Memory B cell (primary cell): ENCODE measurements around the gene CCR5AS.

Experiments used
- ATAC-seq: fragments of 150-1000 bp; cut with Tn5 transposase; 2 replicates; pipeline ENCODE4 v1.10.0; 2021; ENCODE audit warnings: low read depth, mild to moderate bottlenecking, moderate library complexity
- DNase-seq, 2 donors: peaks; one replicate each; pipeline ENCODE4 v3.0.0; 2022; ENCODE audit warnings: low spot score in 2 of 2
- H3K27ac Mint-ChIP-seq: one replicate; pipeline ENCODE4 v1.8.0; 2022; ENCODE audit warnings: mild to moderate bottlenecking, moderate library complexity, mixed read lengths
- H3K27me3 Mint-ChIP-seq: one replicate; pipeline ENCODE4 v1.8.0; 2022; ENCODE audit warnings: mixed read lengths
- H3K36me3 Mint-ChIP-seq: one replicate; pipeline ENCODE4 v1.8.0; 2022; ENCODE audit warnings: mild to moderate bottlenecking, mixed read lengths
- H3K4me1 Mint-ChIP-seq: one replicate; pipeline ENCODE4 v1.8.0; 2022; ENCODE audit warnings: mixed read lengths
- H3K4me3 Mint-ChIP-seq: one replicate; pipeline ENCODE4 v1.8.0; 2022; ENCODE audit warnings: mild to moderate bottlenecking, moderate library complexity, mixed read lengths
- H3K9me3 Mint-ChIP-seq: one replicate; pipeline ENCODE4 v1.8.0; 2022; ENCODE audit warnings: mixed read lengths

The CCR5AS gene

GRCh38 chr3:46371519-46372340 is 35.1 kb downstream of the CCR5AS start:
- no peak overlapping the region for H3K4me3 Mint-ChIP-seq
- H3K4me1 Mint-ChIP-seq, result peaks cover 20% of the 10 kb centered on the region
- no peak overlapping the region for H3K27ac Mint-ChIP-seq

GRCh38 chr3:46370839-46371518 is 35.9 kb downstream of the CCR5AS start, which contains the start of gene CCR5:
Gene CCR5 (plus strand): TSS chr3:46370946. CDS start chr3:46372903, 1,957 bp downstream.
- peak within 1 kb of the TSS; percentile 72 for H3K27ac Mint-ChIP-seq
- peak within 1 kb of the TSS; percentile 16 for H3K4me3 Mint-ChIP-seq
- H3K9me3 Mint-ChIP-seq, result no peaks in the 10 kb centered on the region
- DNase-seq, result no peak
- H3K4me1 Mint-ChIP-seq, result peaks cover 23% of the 10 kb centered on the region
- H3K27me3 Mint-ChIP-seq, result no peaks in the 10 kb centered on the region
- no peaks in the 10 kb centered on the region for H3K36me3 Mint-ChIP-seq
- ATAC-seq, result no peak

More at GRCh38 chr3:46371519-46372340, 35.1 kb downstream of the CCR5AS start:
- Mint-ChIP-seq H3K27me3 (no peaks in the 10 kb centered on the region), H3K36me3 (no peaks in the 10 kb centered on the region), H3K9me3 (no peaks in the 10 kb centered on the region)
- no peak for ATAC-seq
- DNase-seq, result no peak

- DNase-seq (no peak), ATAC-seq (no peak)
- Mint-ChIP-seq H3K27ac (peak overlapping the region; percentile 72), H3K36me3 (no peaks in the 10 kb centered on the region), H3K4me1 (peaks cover 20% of the 10 kb centered on the region), H3K9me3 (no peaks in the 10 kb centered on the region), H3K4me3 (no peak overlapping the region), H3K27me3 (no peaks in the 10 kb centered on the region)
These were observed 37.2 kb downstream of the CCR5AS start for GRCh38 chr3:46369675-46370132.

DNA sequence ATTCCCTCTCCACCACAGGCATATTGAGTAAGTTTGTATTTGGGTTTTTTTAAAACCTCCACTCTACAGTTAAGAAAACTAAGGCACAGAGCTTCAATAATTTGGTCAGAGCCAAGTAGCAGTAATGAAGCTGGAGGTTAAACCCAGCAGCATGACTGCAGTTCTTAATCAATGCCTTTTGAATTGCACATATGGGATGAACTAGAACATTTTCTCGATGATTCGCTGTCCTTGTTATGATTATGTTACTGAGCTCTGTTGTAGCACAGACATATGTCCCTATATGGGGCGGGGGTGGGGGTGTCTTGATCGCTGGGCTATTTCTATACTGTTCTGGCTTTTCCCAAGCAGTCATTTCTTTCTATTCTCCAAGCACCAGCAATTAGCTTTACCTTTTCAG is 37.7 kb downstream of the CCR5AS start:
- H3K4me3 Mint-ChIP-seq, result no peak overlapping the region

GRCh38 chr3:46368569-46368968 is 38.3 kb downstream of the CCR5AS start:
- H3K36me3 Mint-ChIP-seq, result no peaks in the 10 kb centered on the region
- H3K9me3 Mint-ChIP-seq, result no peaks in the 10 kb centered on the region
- H3K27ac Mint-ChIP-seq, result no peak overlapping the region
- no peaks in the 10 kb centered on the region for H3K27me3 Mint-ChIP-seq
- H3K4me1 Mint-ChIP-seq, result peaks cover 17% of the 10 kb centered on the region
- DNase-seq (peak; percentile 37 to 62), ATAC-seq (peak; percentile 99)
- peak overlapping the region; percentile 3 for H3K4me3 Mint-ChIP-seq

More for the DNA sequence above, 37.7 kb downstream of the CCR5AS start:
- no peaks in the 10 kb centered on the region for H3K27me3 Mint-ChIP-seq
- DNase-seq, result no peak
- peaks cover 17% of the 10 kb centered on the region for H3K4me1 Mint-ChIP-seq
- no peak for ATAC-seq
- no peaks in the 10 kb centered on the region for H3K9me3 Mint-ChIP-seq
- H3K27ac Mint-ChIP-seq, result no peak overlapping the region
- H3K36me3 Mint-ChIP-seq, result no peaks in the 10 kb centered on the region

DNA sequence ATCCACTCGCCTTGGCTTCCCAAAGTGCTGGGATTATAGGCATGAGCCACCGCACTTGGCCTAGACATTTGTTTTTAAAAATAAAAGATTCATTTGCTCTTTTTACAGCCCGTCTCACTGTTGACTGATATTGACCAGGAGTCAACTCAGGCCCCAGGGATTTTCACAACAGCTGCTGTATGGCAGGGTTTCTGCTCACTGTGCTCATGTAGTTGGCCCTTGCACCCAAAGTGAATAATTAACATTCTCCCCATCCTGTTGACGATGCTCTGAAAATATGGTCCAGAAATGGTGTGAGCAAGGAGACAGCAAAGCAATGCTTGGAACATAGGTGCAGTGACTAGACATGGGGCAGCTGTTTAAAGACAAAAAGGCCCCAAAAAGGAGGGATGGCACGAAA is 39.1 kb downstream of the CCR5AS start:
- H3K36me3 Mint-ChIP-seq, result no peaks in the 10 kb centered on the region
- H3K9me3 Mint-ChIP-seq, result no peaks in the 10 kb centered on the region
- no peaks in the 10 kb centered on the region for H3K27me3 Mint-ChIP-seq
- H3K4me3 Mint-ChIP-seq, result no peak overlapping the region
- no peak for ATAC-seq
- peaks cover 17% of the 10 kb centered on the region for H3K4me1 Mint-ChIP-seq
- no peak overlapping the region for H3K27ac Mint-ChIP-seq
- DNase-seq, result no peak

DNA sequence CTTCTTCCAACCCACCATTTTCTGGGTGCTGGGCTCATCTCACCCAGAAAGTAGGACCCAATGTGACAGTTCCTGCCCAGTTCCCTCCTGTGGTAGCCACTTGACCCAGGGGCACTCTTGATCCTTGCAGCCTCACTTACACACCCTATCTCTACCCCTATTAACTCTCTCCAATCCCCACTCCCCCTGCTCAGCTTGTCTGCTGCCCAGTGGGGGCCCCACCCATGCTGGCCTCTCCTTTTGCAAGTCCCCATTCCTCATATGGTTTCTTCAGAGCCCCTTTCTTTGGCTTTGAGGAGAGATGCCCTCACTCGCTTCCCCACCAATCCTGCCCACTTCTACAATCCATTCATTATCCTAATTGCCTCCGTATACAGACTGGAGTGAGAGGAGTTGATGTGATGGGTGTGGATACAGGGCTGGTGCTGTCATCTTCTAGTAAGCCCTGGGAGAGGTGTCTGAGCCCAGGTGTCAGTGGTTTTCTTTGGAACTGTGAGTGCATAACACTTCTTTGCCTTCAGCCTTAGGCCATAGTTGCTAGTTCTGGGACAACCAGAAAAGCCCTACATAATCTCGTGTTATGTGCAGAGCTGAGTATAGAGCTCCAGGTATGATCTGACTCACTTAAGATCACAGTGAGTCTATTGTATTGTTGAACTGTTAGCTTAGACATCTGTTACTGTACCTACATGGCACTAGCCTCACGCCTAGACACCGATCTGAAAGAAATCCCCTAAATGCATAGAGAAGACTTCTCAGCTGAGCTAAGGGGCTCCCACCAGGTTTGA is 40.9 kb downstream of the CCR5AS start:
- H3K4me3 Mint-ChIP-seq, result no peak overlapping the region
- no peaks in the 10 kb centered on the region for H3K27me3 Mint-ChIP-seq
- H3K27ac Mint-ChIP-seq, result no peak overlapping the region
- H3K9me3 Mint-ChIP-seq, result no peaks in the 10 kb centered on the region
- ATAC-seq (no peak), DNase-seq (no peak)
- H3K36me3 Mint-ChIP-seq, result no peaks in the 10 kb centered on the region
- peaks cover 32% of the 10 kb centered on the region for H3K4me1 Mint-ChIP-seq

DNA sequence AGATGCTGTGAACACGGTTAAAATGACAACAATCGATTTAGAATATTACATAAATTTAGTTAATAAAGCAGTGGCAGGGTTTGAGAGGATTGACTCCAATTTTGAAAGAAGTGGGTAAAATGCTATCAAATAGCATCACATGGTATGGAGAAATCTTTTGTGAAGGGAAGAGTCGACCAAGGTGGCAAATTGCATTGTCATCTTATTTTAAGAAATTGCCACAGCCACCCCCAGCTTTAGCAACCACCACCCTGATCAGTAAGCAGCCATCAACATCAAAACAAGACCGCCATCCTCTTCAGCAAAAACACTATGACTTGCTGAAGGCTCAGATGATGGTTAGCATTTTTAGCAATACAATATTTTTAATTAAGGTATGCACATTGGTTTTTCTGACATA is 41.8 kb downstream of the CCR5AS start:
- no peak for DNase-seq
- Mint-ChIP-seq H3K36me3 (no peaks in the 10 kb centered on the region), H3K4me1 (peaks cover 37% of the 10 kb centered on the region), H3K4me3 (no peak overlapping the region), H3K9me3 (no peaks in the 10 kb centered on the region), H3K27ac (no peak overlapping the region), H3K27me3 (no peaks in the 10 kb centered on the region)
- ATAC-seq, result no peak

DNA sequence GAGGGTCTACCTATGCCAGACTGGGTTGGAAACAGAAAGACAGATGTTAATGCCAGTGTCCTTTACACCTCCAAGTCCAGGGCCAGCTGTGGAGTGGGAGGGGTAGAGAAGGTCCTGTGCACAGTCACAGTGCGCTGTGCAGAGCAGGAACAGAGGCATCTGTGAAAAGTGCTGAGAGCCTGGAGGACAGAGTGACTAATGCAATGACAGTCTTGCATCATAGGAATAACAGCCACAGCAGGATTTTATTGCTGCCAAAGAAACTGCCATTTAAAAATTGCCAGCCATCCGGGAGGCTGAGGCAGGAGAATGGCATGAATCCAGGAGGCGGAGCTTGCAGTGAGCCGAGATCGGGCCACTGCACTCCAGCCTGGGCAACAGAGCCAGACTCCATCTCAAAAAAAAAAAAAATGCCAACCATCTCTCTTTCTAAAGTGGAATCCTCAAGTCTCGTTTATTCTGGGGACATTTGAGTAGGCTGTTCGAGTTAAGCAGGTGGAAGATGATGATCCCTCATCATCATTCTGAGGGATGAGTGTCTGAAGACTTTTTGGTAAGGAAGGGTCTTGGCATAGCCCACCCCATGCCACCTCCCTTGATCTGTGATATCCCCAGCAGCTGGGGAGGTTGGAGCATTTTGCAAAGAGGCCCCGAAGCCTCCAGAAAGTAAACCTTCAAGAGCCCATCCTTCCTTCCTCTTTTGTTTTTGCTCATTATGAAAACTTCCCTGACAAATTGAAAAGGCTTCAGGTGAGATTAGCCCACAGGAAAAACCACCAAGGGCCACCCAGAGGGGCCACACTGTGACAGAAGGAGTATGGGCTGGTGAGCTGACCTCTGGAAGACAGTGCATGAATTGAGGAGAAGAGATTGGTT is 45.2 kb downstream of the CCR5AS start:
- peaks cover 41% of the 10 kb centered on the region for H3K4me1 Mint-ChIP-seq
- peaks cover 2% of the 10 kb centered on the region for H3K36me3 Mint-ChIP-seq
- DNase-seq (peak in 1 of 2 donors; percentile 8), ATAC-seq (no peak)
- peak overlapping the region; percentile 61 for H3K27ac Mint-ChIP-seq
- H3K27me3 Mint-ChIP-seq, result no peaks in the 10 kb centered on the region
- no peak overlapping the region for H3K4me3 Mint-ChIP-seq
- no peaks in the 10 kb centered on the region for H3K9me3 Mint-ChIP-seq

- DNase-seq (peak in 1 of 2 donors; percentile 6), ATAC-seq (peak; percentile 32)
- Mint-ChIP-seq H3K27ac (peak overlapping the region; percentile 32), H3K27me3 (no peaks in the 10 kb centered on the region), H3K9me3 (no peaks in the 10 kb centered on the region), H3K4me3 (no peak overlapping the region), H3K36me3 (peaks cover 2% of the 10 kb centered on the region), H3K4me1 (peaks cover 42% of the 10 kb centered on the region)
These were observed 46.0 kb downstream of the CCR5AS start for GRCh38 chr3:46360907-46361306.

DNA sequence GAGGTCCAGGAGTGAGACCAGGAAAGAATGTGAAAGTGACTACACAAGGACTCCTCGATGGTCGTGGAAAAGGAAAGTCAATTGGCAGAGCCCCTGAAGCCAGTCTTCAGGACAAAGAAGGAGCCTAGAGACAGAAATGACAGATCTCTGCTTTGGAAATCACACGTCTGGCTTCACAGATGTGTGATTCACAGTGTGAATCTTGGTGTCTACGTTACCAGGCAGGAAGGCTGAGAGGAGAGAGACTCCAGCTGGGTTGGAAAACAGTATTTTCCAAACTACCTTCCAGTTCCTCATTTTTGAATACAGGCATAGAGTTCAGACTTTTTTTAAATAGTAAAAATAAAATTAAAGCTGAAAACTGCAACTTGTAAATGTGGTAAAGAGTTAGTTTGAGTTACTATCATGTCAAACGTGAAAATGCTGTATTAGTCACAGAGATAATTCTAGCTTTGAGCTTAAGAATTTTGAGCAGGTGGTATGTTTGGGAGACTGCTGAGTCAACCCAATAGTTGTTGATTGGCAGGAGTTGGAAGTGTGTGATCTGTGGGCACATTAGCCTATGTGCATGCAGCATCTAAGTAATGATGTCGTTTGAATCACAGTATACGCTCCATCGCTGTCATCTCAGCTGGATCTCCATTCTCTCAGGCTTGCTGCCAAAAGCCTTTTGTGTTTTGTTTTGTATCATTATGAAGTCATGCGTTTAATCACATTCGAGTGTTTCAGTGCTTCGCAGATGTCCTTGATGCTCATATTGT is 47.0 kb downstream of the CCR5AS start:
- H3K9me3 Mint-ChIP-seq, result no peaks in the 10 kb centered on the region
- H3K4me1 Mint-ChIP-seq, result peaks cover 49% of the 10 kb centered on the region
- H3K36me3 Mint-ChIP-seq, result peaks cover 4% of the 10 kb centered on the region
- peak overlapping the region; percentile 48 for H3K27ac Mint-ChIP-seq
- DNase-seq (no peak), ATAC-seq (peak; percentile 48)
- H3K27me3 Mint-ChIP-seq, result peaks cover 2% of the 10 kb centered on the region
- H3K4me3 Mint-ChIP-seq, result no peak overlapping the region

GRCh38 chr3:46358466-46358865 is 48.4 kb downstream of the CCR5AS start:
- DNase-seq (no peak), ATAC-seq (no peak)
- peaks cover 4% of the 10 kb centered on the region for H3K36me3 Mint-ChIP-seq
- no peak overlapping the region for H3K4me3 Mint-ChIP-seq
- H3K4me1 Mint-ChIP-seq, result peaks cover 57% of the 10 kb centered on the region
- no peak overlapping the region for H3K27ac Mint-ChIP-seq
- peaks cover 2% of the 10 kb centered on the region for H3K27me3 Mint-ChIP-seq
- no peaks in the 10 kb centered on the region for H3K9me3 Mint-ChIP-seq
